Ovary (tissue), 9 donors: ENCODE results near the gene C1orf159. TPM values are rescaled to one million over a fixed set of nuclear protein-coding genes. Genes with fewer than 3 reads are reported as not detected.

Source experiments
- DNase-seq, 5 donors: peaks; one replicate each; pipeline ENCODE4 v3.0.0-alpha.2; 2019 to 2020
- H3K27ac ChIP-seq, 2 donors: fragments of 200-600 bp; one replicate each; pipeline versions ENCODE4 v1.5.1 to v1.8.0; 2019 to 2022
- H3K27me3 ChIP-seq: fragments of 200-600 bp; one replicate; pipeline ENCODE4 v1.8.0; 2022
- H3K36me3 ChIP-seq: fragments of 200-600 bp; sonication (generic); one replicate; pipeline ENCODE4 v1.5.1; 2019
- H3K4me1 ChIP-seq: one replicate; pipeline ENCODE4 v1.8.1; 2013; ENCODE audit warnings: mild to moderate bottlenecking, moderate library complexity; ENCODE audit not compliant: insufficient read depth
- H3K4me3 ChIP-seq: fragments of 200-600 bp; sonication (generic); one replicate; pipeline ENCODE4 v1.5.1; 2017
- H3K9me3 ChIP-seq, 2 donors: fragments of 200-600 bp in 1 of 2; sonication (generic) in 1 of 2; one replicate each; pipeline versions ENCODE4 v1.5.1 to v1.8.1; 2013 to 2019; ENCODE audit warnings: mild to moderate bottlenecking in 1 of 2, moderate library complexity in 1 of 2
- CTCF ChIP-seq, 3 donors: fragments of 450-650 bp in 2 of 3; fragments of 200-600 bp in 1 of 3; IDR thresholded peaks; one replicate each; pipeline versions ENCODE4 v1.5.1 to v1.8.0; 2016 to 2022; ENCODE audit warnings: antibody characterized with exemption in 3 of 3, mild to moderate bottlenecking in 1 of 3
- EP300 ChIP-seq: sonication (generic); formaldehyde crosslinking; IDR thresholded peaks from one replicate; pipeline ENCODE4 v1.6.1; 2017; ENCODE audit warnings: antibody characterized with exemption
- POLR2A ChIP-seq: fragments of 450-650 bp; IDR thresholded peaks from one replicate; pipeline ENCODE4 v1.6.1; 2017; ENCODE audit warnings: antibody characterized with exemption, mild to moderate bottlenecking, moderate library complexity
- WGBS, 3 donors: extraction: QIAGEN DNeasy Blood & Tissue Kit in 1 of 3; methylation state at CpG; one replicate each; pipeline versions ENCODE4 v1.1.5 to v1.1.7; 2013 to 2017; 5-methylcytosine and 5-hydroxymethylcytosine counted together
- intact Hi-C, 4 donors: fragments of 100-400 bp; cut with DNase I; formaldehyde crosslinking; loops; one replicate each; pipeline versions ENCODE4 v1.11.0 to v1.15.1; 2022 to 2023
- polyA plus RNA-seq, 2 donors: library from polyadenylated mRNA; stranded (reverse); fragments of 200-250 nt in 1 of 2; fragments of 350-450 nt in 1 of 2; fragmentation: Illumina TruSeq in 1 of 2; extraction: RNeasy Lipid Tissue Mini Kit (QIAGEN cat#74804) in 1 of 2; gene quantifications; one replicate each; pipeline ENCODE4 v1.2.3, GENCODE V29; 2013 to 2014
- total RNA-seq, 7 donors: library from RNA; depleted of rRNA in 2 of 7; stranded (reverse); fragments of >200 nt in 2 of 7; fragmentation: NEBNext Ultra II Directional in 3 of 7; extraction: Animal tissue kit (Norgen Biotek cat#: 25700) in 3 of 7; gene quantifications; one replicate each; pipeline versions ENCODE4 v1.1.0 to v1.2.4, GENCODE V29; 2016 to 2023
- donor health status: DM: no; HTN: no; CAD: no; lungs with moderate emphysema.
- donor health status: DM: no; HTN: no; CAD: no.
- donor health status: Bipolar disorder and iron deficiency.
- donor health status: DM: yes; HTN: yes; CAD: no.
- donor health status: DM: no; HTN: no; CAD: no.
- donor health status: DM: yes; HTN: yes; CAD: no.

Gene C1orf159
- total and polyA plus RNA-seq, 9 donors = 0.28 to 22.1 (median 9.4) TPM

- no peak for TF ChIP-seq POLR2A
- no peak for TF ChIP-seq EP300
- TF ChIP-seq CTCF (IDR thresholded peaks at IDR 0.05) = no peak
- Histone ChIP-seq H3K27me3 (peaks cover 3% of the 10 kb centered on the region), H3K27ac (no peak overlapping the region), H3K4me3 (no peak overlapping the region), H3K9me3 (no peaks in the 10 kb centered on the region), H3K4me1 (peaks cover 2% of the 10 kb centered on the region), H3K36me3 (no peaks in the 10 kb centered on the region)
- WGBS, 3 donors = 67 to 70% (median 67%) methylated on average over 23 to 28 of the region's 28 CpGs
- no peak for DNase-seq
- intact Hi-C loops = no loop called here
These were observed 42.8 kb downstream of the C1orf159 start for GRCh38 chr1:1072849-1073742.

- DNase-seq = no peak
- TF ChIP-seq EP300 (no peak), CTCF (IDR thresholded peaks at IDR 0.05) (no peak), POLR2A (no peak)
- H3K27ac ChIP-seq = no peak overlapping the region
- intact Hi-C loops = no loop called here
- no peaks in the 10 kb centered on the region for H3K36me3 ChIP-seq
- H3K4me1 ChIP-seq = peaks cover 2% of the 10 kb centered on the region
- 64 to 74% (median 69%) methylated on average over 19 to 21 of the region's 21 CpGs for WGBS, 3 donors
- peaks cover 3% of the 10 kb centered on the region for H3K27me3 ChIP-seq
- H3K4me3 ChIP-seq = no peak overlapping the region
- no peaks in the 10 kb centered on the region for H3K9me3 ChIP-seq
These were observed 43.5 kb downstream of the C1orf159 start for GRCh38 chr1:1072299-1072848.

GRCh38 chr1:1071486-1072298 lies 44.2 kb downstream of the C1orf159 start:
- TF ChIP-seq CTCF (IDR thresholded peaks at IDR 0.05) (no peak), POLR2A (no peak), EP300 (no peak)
- intact Hi-C loops = no loop called here

More at GRCh38 chr1:1071486-1072298, 44.2 kb downstream of the C1orf159 start:
- H3K9me3 ChIP-seq = no peaks in the 10 kb centered on the region
- H3K27ac ChIP-seq = no peak overlapping the region
- peaks cover 2% of the 10 kb centered on the region for H3K4me1 ChIP-seq
- H3K4me3 ChIP-seq = no peak overlapping the region
- 82 to 88% (median 83%) methylated on average over 49 to 56 of the region's 56 CpGs for WGBS, 3 donors
- DNase-seq = no peak
- peaks cover 3% of the 10 kb centered on the region for H3K27me3 ChIP-seq
- H3K36me3 ChIP-seq = no peaks in the 10 kb centered on the region
